Neutrophil (primary cell): Measurements from ENCODE around the gene KCNN2.

Experiments
- H3K27ac ChIP-seq: fragments of 200-600 bp; sonication (generic); 2 replicates; pipeline ENCODE4 v1.5.1; 2016; ENCODE audit warnings: mild to moderate bottlenecking, moderate library complexity
- H3K27me3 ChIP-seq: fragments of 200-600 bp; sonication (generic); 2 replicates; pipeline ENCODE4 v1.6.0; 2016; ENCODE audit warnings: mild to moderate bottlenecking
- H3K36me3 ChIP-seq: fragments of 200-600 bp; sonication (generic); 2 replicates; pipeline ENCODE4 v1.5.1; 2017
- H3K4me1 ChIP-seq, 2 experiments: fragments of 200-600 bp in 1 of 2; sonication (generic) in 1 of 2; 1 replicate in 1 of 2; 2 replicates in 1 of 2; pipeline versions ENCODE4 v1.5.1 to v1.6.1; 2013 to 2016; ENCODE audit warnings: low read depth in 1 of 2, low read length in 1 of 2, mild to moderate bottlenecking in 1 of 2, moderate library complexity in 1 of 2; ENCODE audit not compliant: control insufficient read depth in 1 of 2, insufficient read depth in 1 of 2
- H3K4me3 ChIP-seq, 2 experiments: fragments of 200-600 bp in 1 of 2; sonication (generic) in 1 of 2; 1 replicate in 1 of 2; 2 replicates in 1 of 2; pipeline ENCODE4 v1.5.1; 2013 to 2016; ENCODE audit warnings: low read depth in 1 of 2, low read length in 1 of 2, mild to moderate bottlenecking in 1 of 2, moderate library complexity in 1 of 2
- H3K9me3 ChIP-seq: fragments of 200-600 bp; sonication (generic); 2 replicates; pipeline ENCODE4 v1.5.1; 2016
- TF ChIP-seq, protein P1 (sequence below): fragments of 200-600 bp; sonication (generic); IDR thresholded peaks from 2 replicates; pipeline ENCODE4 v1.5.1; 2016; ENCODE audit warnings: antibody characterized with exemption

KCNN2 gene

DNA sequence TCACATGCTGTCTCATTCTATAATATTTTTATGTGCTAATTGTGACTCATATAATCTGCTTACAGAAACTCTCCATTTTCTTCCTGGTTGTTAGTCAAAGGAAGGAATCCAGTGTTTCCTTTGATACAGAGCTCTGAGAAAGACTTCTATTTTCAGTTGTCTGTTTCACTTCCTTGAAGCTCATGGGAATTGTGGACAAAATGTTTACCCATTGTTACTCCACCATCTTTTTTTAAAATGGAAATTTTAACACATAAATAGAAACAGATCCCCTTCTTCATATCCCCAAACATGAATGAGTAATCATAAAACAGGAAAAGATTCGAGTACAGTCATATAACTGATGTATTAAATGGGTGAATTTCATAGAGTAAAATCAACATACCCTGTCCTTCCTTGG lies 42.0 kb upstream of the KCNN2 start:
- Histone ChIP-seq H3K9me3 (no peaks in the 10 kb centered on the region), H3K27me3 (no peaks in the 10 kb centered on the region), H3K36me3 (no peaks in the 10 kb centered on the region), H3K4me1 (no peaks in the 10 kb centered on the region), H3K27ac (no peak overlapping the region), H3K4me3 (no peak overlapping the region)
- TF ChIP-seq, protein P1, sequence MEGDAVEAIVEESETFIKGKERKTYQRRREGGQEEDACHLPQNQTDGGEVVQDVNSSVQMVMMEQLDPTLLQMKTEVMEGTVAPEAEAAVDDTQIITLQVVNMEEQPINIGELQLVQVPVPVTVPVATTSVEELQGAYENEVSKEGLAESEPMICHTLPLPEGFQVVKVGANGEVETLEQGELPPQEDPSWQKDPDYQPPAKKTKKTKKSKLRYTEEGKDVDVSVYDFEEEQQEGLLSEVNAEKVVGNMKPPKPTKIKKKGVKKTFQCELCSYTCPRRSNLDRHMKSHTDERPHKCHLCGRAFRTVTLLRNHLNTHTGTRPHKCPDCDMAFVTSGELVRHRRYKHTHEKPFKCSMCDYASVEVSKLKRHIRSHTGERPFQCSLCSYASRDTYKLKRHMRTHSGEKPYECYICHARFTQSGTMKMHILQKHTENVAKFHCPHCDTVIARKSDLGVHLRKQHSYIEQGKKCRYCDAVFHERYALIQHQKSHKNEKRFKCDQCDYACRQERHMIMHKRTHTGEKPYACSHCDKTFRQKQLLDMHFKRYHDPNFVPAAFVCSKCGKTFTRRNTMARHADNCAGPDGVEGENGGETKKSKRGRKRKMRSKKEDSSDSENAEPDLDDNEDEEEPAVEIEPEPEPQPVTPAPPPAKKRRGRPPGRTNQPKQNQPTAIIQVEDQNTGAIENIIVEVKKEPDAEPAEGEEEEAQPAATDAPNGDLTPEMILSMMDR, result no peak

DNA sequence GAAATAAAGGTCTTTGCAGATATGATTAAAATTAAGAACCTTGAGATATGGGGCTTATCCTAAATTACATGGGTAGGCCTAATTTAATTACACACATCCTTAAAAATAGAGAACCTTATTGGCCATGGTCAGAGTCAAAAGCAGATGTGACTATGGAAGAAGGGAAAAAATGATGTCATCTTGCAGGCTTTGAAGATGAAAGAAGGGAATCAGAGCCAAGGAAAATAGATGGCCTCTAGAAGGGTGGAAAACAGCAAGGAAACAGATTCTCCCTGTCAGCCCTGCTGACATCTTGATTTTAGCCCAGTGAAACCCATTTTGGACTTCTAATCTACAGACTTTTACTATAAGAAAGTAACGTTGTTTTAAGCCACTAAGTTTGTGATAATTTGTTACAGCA lies 37.6 kb upstream of the KCNN2 start:
- TF ChIP-seq, protein P1, result no peak
- Histone ChIP-seq H3K27ac (no peak overlapping the region), H3K27me3 (no peaks in the 10 kb centered on the region), H3K4me1 (no peaks in the 10 kb centered on the region), H3K4me3 (no peak overlapping the region), H3K9me3 (no peaks in the 10 kb centered on the region), H3K36me3 (no peaks in the 10 kb centered on the region)

DNA sequence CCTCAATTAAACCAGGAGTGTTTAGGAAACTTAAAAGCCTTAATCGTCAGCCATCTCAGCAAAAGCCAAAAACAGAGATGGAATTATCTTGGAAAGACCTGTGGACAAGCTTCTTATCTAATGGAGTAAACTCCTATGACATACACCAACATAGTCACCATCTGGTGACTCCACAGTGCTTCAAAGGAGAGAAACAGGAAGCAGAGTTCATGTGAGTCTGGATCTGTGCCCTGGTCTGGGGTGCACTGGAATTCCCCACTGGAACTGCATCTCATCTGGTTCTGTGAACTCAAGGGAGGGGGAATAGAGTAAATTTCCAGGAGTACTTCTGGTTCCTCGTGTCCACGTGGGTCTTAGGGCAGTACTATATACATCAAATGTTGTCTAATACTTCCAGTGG lies 36.3 kb upstream of the KCNN2 start:
- TF ChIP-seq, protein P1, result no peak
- Histone ChIP-seq H3K4me1 (no peaks in the 10 kb centered on the region), H3K27ac (no peak overlapping the region)

DNA sequence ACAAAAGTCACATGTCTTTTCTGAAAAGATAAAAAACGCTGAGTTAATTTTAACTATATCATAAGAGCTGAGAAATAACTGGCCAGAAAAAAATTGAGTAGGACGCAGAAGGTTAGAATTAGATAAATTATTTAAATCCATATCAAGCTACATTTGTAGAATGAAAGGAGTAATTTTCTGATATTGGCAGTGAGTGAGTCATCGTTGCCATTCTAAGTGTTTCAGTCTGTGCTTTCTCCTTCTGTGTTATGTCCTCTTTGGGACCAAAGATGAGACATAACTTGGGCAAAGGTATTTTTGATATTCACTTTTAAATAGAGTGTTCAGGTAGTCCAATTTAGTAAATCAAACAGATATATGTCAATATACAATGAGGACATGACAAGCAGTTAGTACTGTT lies 34.4 kb upstream of the KCNN2 start:
- Histone ChIP-seq H3K27ac (no peak overlapping the region), H3K4me3 (no peak overlapping the region), H3K36me3 (no peaks in the 10 kb centered on the region), H3K4me1 (no peaks in the 10 kb centered on the region), H3K27me3 (no peaks in the 10 kb centered on the region), H3K9me3 (no peaks in the 10 kb centered on the region)
- TF ChIP-seq, protein P1, result no peak

More for the DNA sequence above, 36.3 kb upstream of the KCNN2 start:
- Histone ChIP-seq H3K27me3 (no peaks in the 10 kb centered on the region), H3K4me3 (no peak overlapping the region), H3K9me3 (no peaks in the 10 kb centered on the region), H3K36me3 (no peaks in the 10 kb centered on the region)

DNA sequence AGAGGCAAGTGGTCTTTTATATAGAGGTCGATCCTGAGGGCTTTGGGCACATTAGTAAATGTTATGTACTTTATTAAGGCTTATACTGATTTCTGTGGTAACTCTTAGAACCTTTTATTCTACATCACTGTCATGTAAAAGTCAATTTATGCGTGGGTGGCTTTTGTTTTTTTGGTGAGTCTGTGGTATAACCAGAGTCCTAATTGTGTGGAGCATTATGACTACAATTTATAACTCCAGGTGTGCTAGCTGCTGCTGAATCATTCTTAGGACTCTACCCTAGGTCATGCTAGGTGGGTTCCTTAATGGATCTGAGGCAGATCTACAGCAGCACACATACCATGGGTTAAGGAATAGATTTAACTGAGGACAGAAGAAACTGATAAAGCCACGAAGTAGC lies 33.9 kb upstream of the KCNN2 start:
- Histone ChIP-seq H3K27ac (no peak overlapping the region), H3K9me3 (no peaks in the 10 kb centered on the region), H3K27me3 (no peaks in the 10 kb centered on the region), H3K4me1 (no peaks in the 10 kb centered on the region), H3K36me3 (no peaks in the 10 kb centered on the region), H3K4me3 (no peak overlapping the region)
- TF ChIP-seq, protein P1, result no peak
